ENCODE measurements around the gene PRPSAP2.
A peak's percentile ranks its signal among the peaks of the same experiment; 100 is the strongest.
"Not testable (repeated sequence)": the region's sequence is repeated elsewhere in the genome, so short reads cannot be mapped to it uniquely, and the experiment has no call there.

PRPSAP2 gene

GRCh38 chr17:18857864-18858566 is at the start of gene PRPSAP2:
TSS of gene PRPSAP2 (plus strand) at chr17:18858131. CDS start at chr17:18865834, 7,703 bp downstream.
- peak; percentile 92 for DNase-seq (ENCODE audit: low read depth)
- H3K4me3 ChIP-seq (ENCODE audit: low read depth, low read length) = peak within 1 kb of the TSS; percentile 75
- no peak for TF ChIP-seq CTCF (conservative IDR thresholded peaks at IDR 0.05; ENCODE audit: low read depth, low read length)

- not testable (repeated sequence) for DNase-seq (ENCODE audit: low read depth); H3K4me3 ChIP-seq (ENCODE audit: low read depth, low read length)
Observed at GRCh38 chr17:18815924-18816323, 42.0 kb upstream of the PRPSAP2 start.

GRCh38 chr17:18816489-18817371 is 41.2 kb upstream of the PRPSAP2 start:
- H3K4me3 ChIP-seq (ENCODE audit: low read depth, low read length) = not testable (repeated sequence)
- DNase-seq (ENCODE audit: low read depth) = peak; percentile 92
- peak; percentile 57 for TF ChIP-seq CTCF (conservative IDR thresholded peaks at IDR 0.05; ENCODE audit: low read depth, low read length)

- H3K4me3 ChIP-seq (ENCODE audit: low read depth, low read length) = not testable (repeated sequence)
- DNase-seq (ENCODE audit: low read depth) = peak; percentile 11
Observed at GRCh38 chr17:18821430-18821829, 36.5 kb upstream of the PRPSAP2 start.

GRCh38 chr17:18827613-18828012 is 30.3 kb upstream of the PRPSAP2 start:
- H3K4me3 ChIP-seq (ENCODE audit: low read depth, low read length); DNase-seq (ENCODE audit: low read depth): not testable (repeated sequence)

- DNase-seq (ENCODE audit: low read depth) = no peak
- no peak overlapping the region for H3K4me3 ChIP-seq (ENCODE audit: low read depth, low read length)
- TF ChIP-seq CTCF (conservative IDR thresholded peaks at IDR 0.05; ENCODE audit: low read depth, low read length) = no peak
Observed at GRCh38 chr17:18848501-18848900, 9.4 kb upstream of the PRPSAP2 start.

GRCh38 chr17:18850679-18851078 is 7.3 kb upstream of the PRPSAP2 start:
- TF ChIP-seq CTCF (conservative IDR thresholded peaks at IDR 0.05; ENCODE audit: low read depth, low read length) = no peak
- no peak overlapping the region for H3K4me3 ChIP-seq (ENCODE audit: low read depth, low read length)
- DNase-seq (ENCODE audit: low read depth) = no peak

GRCh38 chr17:18851201-18851600 is 6.7 kb upstream of the PRPSAP2 start:
- H3K4me3 ChIP-seq (ENCODE audit: low read depth, low read length) = no peak overlapping the region
- TF ChIP-seq CTCF (conservative IDR thresholded peaks at IDR 0.05; ENCODE audit: low read depth, low read length) = no peak
- no peak for DNase-seq (ENCODE audit: low read depth)
